Measurements from ENCODE around the gene SNX2.
A peak's percentile ranks its signal among the peaks of the same experiment; 100 is the strongest.
"Not testable (repeated sequence)": the region's sequence is repeated elsewhere in the genome, so short reads cannot be mapped to it uniquely, and the experiment has no call there.

SNX2 gene

DNA sequence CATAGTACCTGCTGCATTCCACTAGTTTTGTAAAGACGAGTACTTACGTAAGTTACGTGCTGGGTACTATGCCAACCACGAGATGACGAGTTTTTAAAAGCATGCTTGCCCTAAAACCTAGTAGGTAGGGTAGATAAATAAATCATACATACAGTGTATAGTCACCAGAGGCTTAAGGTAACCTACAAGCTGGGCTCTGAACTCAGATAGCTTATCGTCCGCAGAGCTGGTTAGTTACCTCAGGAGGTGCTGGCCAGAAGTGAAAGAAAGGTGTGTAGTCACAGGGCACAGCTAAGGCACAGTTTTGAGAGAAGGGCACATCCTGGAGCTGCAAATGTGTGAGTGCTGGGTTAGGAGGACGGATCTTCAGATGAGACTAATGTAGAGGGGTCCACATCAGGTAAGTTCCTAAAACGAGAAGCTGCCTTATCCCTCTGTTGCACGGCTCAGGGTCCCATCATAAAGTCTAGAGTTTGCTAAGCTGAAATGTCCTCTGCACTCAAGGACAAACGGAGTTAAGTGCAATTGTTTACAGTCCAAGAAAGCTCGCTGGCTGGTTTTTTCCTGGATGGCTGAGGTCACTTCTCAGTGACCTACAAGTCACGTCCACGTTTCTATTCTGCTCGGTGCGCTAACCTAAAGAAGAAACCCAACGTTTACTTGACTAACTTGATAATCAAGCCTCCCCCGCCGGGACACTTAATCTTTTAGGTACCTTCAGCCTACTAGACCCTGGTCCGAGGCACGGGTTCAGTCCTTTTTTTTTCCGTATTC, 69.4 kb downstream of the SNX2 start:
- DNase-seq (ENCODE audit: low read depth): no peak

- DNase-seq (ENCODE audit: low read depth): no peak
Measured at GRCh38 chr5:122844910-122845228, 70.0 kb downstream of the SNX2 start.

DNA sequence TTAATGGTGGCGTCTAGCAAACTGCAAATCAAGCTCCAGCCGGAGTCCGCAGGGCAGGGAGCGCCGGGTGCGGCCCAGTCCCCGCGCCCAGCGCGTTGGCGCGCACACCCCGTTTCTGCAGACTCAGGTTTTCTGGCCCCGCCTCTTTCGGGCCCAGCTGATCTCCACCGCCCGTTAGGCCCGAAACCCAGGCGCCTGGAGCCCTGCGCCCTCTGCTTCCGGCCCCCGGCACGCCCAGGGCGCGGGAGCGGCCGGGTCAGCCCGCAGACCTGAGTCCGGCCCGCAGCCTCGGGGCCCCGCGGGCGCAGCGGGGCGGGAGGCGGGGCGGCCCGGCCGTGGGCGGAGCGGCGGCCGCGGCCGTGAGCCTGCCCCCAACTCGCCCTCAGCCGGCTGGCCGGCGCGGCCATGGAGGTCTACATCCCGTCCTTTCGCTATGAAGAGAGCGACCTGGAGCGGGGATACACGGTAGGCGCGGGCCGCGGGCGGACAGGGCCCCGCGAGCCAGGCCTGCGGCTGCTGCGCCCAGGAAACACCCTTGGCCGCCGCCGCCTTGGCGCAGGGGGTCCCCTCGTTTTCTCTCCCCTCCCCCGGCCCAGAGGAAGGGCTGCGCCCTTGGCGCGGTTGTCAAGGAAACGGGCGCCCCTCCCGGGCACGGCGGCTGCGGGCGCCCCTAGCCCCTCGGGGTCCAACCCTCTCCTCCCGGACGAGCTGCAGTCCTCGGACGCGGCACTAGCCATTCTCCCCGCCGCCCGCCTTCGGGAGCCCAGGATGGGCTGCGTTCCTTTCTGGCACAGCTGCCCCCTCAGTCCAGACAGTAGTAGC, 70.6 kb downstream of the SNX2 start, which contains the start of gene SNX24:
Gene SNX24 (plus strand): TSS at position 385 of the 822 bp plus-strand sequence. CDS start 21 bp downstream, at position 406.
- peak; percentile 44 for DNase-seq (ENCODE audit: low read depth)

GRCh38 chr5:122846051-122846550, 71.2 kb downstream of the SNX2 start:
- DNase-seq (ENCODE audit: low read depth): no peak

DNA sequence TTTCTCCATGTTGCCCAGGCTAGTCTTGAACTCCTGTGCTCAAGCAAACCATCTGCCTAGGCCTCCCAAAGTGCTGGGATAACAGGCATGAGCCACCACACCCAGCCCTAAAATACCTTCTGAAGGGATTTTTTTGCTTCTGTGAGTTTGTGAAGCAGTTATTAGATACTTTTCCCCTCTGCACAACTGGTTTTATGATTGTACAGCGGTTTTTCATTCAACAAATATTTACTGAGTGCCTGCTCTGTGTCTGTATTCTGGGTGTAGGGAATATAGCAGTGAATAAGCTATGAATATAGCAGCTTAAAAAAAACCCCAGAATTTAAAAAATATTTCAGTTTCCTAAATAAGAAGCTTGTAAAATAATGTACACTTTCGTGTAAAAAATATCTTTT, 72.8 kb downstream of the SNX2 start:
- no peak for DNase-seq (ENCODE audit: low read depth)

DNA sequence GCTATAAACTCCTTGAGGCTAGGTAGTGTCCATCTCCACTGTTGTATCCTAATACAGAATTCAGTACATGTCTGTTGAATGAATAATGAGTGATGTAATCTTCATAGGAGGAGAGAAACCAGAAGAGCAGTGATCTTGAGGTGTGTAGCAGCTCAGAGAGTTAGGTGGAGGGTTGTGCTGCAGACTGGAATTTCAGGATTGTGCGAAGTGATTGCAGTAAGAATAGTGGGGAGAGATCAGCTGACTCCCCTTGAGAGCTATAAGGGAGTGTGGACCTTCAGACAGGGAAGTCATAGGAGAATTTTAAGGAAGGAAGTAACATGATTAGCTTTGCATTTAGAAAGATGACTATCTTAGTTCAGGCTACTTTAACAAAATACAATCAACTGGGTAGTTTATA, 74.9 kb downstream of the SNX2 start:
- no peak for DNase-seq (ENCODE audit: low read depth)

- not testable (repeated sequence) for DNase-seq (ENCODE audit: low read depth)
Measured at GRCh38 chr5:122857538-122857937, 82.7 kb downstream of the SNX2 start.

- DNase-seq (ENCODE audit: low read depth): no peak
Measured at GRCh38 chr5:122858451-122858850, 83.6 kb downstream of the SNX2 start.

DNA sequence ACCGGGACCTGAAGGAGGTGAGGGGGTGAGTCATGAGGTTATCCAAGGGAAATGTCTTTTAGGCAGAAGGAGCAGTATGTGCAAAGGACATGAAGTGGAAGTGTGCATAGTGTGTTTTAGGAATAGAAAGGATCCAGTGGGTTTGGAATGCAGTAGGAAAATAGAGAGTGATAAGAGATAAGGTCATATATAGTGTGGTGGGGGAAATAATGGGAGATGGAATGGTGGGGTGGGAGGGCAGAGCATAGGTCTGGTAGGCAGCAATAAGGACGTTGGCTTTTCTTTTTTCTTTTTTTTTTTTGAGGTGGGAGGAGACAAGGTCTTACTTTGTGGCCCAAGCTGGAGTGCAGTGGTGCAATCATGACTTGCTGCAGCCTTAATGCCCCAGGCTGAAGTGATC, 88.4 kb downstream of the SNX2 start:
- DNase-seq (ENCODE audit: low read depth): no peak

- DNase-seq (ENCODE audit: low read depth): no peak
Measured at GRCh38 chr5:122863721-122864120, 88.8 kb downstream of the SNX2 start.

DNA sequence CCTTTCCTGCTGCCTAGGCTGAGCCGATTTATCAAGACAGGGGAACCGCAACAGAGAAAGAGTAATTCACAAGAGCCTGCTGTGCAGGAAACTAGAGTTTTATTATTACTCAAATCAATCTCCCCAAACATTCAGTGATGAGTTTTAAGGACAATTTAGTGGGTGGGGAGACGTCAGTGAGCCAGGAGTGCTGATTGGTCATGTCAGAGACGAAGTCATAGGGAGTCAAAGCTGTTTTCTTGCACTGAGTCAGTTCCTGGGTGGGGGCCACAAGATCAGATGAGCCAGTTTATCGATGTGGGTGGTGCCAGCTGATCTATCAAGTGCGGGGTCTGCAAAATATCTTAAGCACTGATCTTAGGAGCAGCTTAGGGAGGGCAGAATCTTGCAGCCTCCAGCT, 89.5 kb downstream of the SNX2 start:
- no peak for DNase-seq (ENCODE audit: low read depth)

GRCh38 chr5:122864842-122865241, 90.0 kb downstream of the SNX2 start:
- no peak for DNase-seq (ENCODE audit: low read depth)

DNA sequence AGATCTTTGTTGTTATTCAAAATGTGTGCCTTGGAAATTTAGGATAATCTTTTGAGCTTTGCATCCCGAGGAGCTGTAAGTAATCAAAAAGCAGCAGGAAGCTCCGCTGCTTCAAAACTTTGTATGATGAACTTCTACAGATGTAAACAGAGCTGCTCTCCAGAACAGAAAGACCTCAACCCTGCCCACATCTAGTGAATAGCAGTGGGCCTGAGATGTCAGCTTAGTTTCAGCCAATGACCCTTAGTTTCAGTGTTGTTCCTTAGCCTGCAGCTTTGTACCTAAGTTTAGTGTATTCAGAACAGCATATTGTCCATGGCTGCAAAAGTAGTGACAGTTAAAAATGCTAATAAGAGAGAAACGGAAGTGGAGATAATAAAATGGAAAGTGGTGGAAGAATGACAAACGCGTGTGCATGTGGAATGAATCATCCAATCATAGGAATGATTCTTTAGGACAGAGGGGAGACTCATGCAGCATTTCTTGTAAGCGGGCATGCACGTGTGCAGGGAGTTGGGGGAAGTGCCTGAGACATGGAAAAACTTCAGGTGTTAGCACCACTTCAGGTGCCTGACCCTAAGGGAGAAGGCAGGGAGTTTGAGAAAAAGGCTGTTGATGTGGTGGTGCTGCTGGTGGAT, 95.5 kb downstream of the SNX2 start:
- DNase-seq (ENCODE audit: low read depth): no peak

- no peak for DNase-seq (ENCODE audit: low read depth)
Measured at GRCh38 chr5:122871661-122872060, 96.8 kb downstream of the SNX2 start.

- DNase-seq (ENCODE audit: low read depth): no peak
Measured at GRCh38 chr5:122874179-122874875, 99.4 kb downstream of the SNX2 start.

GRCh38 chr5:122877518-122877917, 102.6 kb downstream of the SNX2 start:
- DNase-seq (ENCODE audit: low read depth): no peak

GRCh38 chr5:122879076-122879475, 104.2 kb downstream of the SNX2 start:
- no peak for DNase-seq (ENCODE audit: low read depth)

All from stimulated activated CD4-positive, alpha-beta T cell treated with anti-CD3 and anti-CD28 coated beads, Interleukin-2, amount 100 ng/mL, for 4 hours (primary cell).